Posterior vena cava (tissue), 2 donors: ENCODE measurements around the gene TNC. TPM values are rescaled to one million over a fixed set of nuclear protein-coding genes. Genes with fewer than 3 reads are reported as not detected.

Experiments
- DNase-seq: peaks from one replicate; pipeline ENCODE4 v3.0.0-alpha.2; 2020; ENCODE audit warnings: low spot score
- intact Hi-C, 2 donors: fragments of 100-400 bp; cut with DNase I; formaldehyde crosslinking; loops; one replicate each; pipeline versions ENCODE4 v1.14.1 to v1.14.2; 2022 to 2023
- total RNA-seq, 2 donors: library from RNA; stranded (reverse); fragmentation: NEBNext Ultra II Directional; extraction: Animal tissue kit (Norgen Biotek cat#: 25700); gene quantifications; one replicate each; pipeline ENCODE4 v1.2.1, GENCODE V29; 2021
- donor health status: DM: yes; HTN: yes; CAD: no.
- donor health status: DM: yes; HTN: yes; CAD: no.

Gene TNC
- total RNA-seq, 2 donors from 2014 or later: 1,005 to 1,076 TPM

- intact Hi-C loops: no loop called here
- no peak for DNase-seq
These were observed 8.5 kb downstream of the TNC start for GRCh38 chr9:115109486-115109885.

GRCh38 chr9:115107701-115108100 lies 10.3 kb downstream of the TNC start:
- intact Hi-C loops: no loop called here
- DNase-seq: no peak

GRCh38 chr9:115106642-115107041 lies 11.3 kb downstream of the TNC start:
- DNase-seq: no peak
- intact Hi-C loops: no loop called here

- DNase-seq: no peak
- intact Hi-C loops: no loop called here
These were observed 12.0 kb downstream of the TNC start for GRCh38 chr9:115106001-115106400.

GRCh38 chr9:115104908-115105307 lies 13.0 kb downstream of the TNC start:
- intact Hi-C loops: no loop called here
- DNase-seq: no peak

GRCh38 chr9:115103746-115104477 lies 14.0 kb downstream of the TNC start:
- intact Hi-C loops: no loop called here
- no peak for DNase-seq

GRCh38 chr9:115099901-115100300 lies 18.1 kb downstream of the TNC start:
- no peak for DNase-seq
- intact Hi-C loops: loop anchor here in 1 of 2 donors (10.0 kb wide), 1 partner anchor 425 kb away; no protein-coding TSS in a partner anchor

GRCh38 chr9:115098226-115098965 lies 19.6 kb downstream of the TNC start:
- intact Hi-C loops: loop anchor here in 1 of 2 donors (10.0 kb wide), 1 partner anchor 426 kb away; no protein-coding TSS in a partner anchor
- DNase-seq: no peak

GRCh38 chr9:115093520-115093919 lies 24.4 kb downstream of the TNC start:
- DNase-seq: no peak

GRCh38 chr9:115090486-115090885 lies 27.5 kb downstream of the TNC start:
- DNase-seq: no peak
- intact Hi-C loops: loop anchor here in 1 of 2 donors (10.0 kb wide), 1 partner anchor 434 kb away; no protein-coding TSS in a partner anchor

More at GRCh38 chr9:115093520-115093919, 24.4 kb downstream of the TNC start:
- intact Hi-C loops: loop anchor here in 1 of 2 donors (10.0 kb wide), 1 partner anchor 431 kb away; no protein-coding TSS in a partner anchor

GRCh38 chr9:115088860-115089259 lies 29.1 kb downstream of the TNC start:
- no peak for DNase-seq
- intact Hi-C loops: no loop called here

GRCh38 chr9:115086886-115087285 lies 31.1 kb downstream of the TNC start:
- intact Hi-C loops: no loop called here
- no peak for DNase-seq

- intact Hi-C loops: no loop called here
- DNase-seq: no peak
These were observed 31.5 kb downstream of the TNC start for GRCh38 chr9:115086461-115086860.

GRCh38 chr9:115085773-115086377 lies 32.1 kb downstream of the TNC start:
- peak; percentile 82 for DNase-seq
- intact Hi-C loops: no loop called here

- intact Hi-C loops: no loop called here
- DNase-seq: no peak
These were observed 33.2 kb downstream of the TNC start for GRCh38 chr9:115084709-115085108.

GRCh38 chr9:115084157-115084556 lies 33.8 kb downstream of the TNC start:
- intact Hi-C loops: no loop called here

GRCh38 chr9:115080242-115080641 lies 37.7 kb downstream of the TNC start:
- intact Hi-C loops: no loop called here
- DNase-seq: no peak

More at GRCh38 chr9:115084157-115084556, 33.8 kb downstream of the TNC start:
- DNase-seq: no peak

GRCh38 chr9:115079156-115079555 lies 38.8 kb downstream of the TNC start:
- intact Hi-C loops: no loop called here
- DNase-seq: no peak

- intact Hi-C loops: no loop called here
These were observed 44.5 kb downstream of the TNC start for GRCh38 chr9:115073456-115073855.

GRCh38 chr9:115071176-115071575 lies 46.8 kb downstream of the TNC start:
- intact Hi-C loops: no loop called here
- DNase-seq: no peak

More at GRCh38 chr9:115073456-115073855, 44.5 kb downstream of the TNC start:
- DNase-seq: no peak
